ENCODE measurements around the gene SLC37A2. TPM values are rescaled to one million over a fixed set of nuclear protein-coding genes. Genes with fewer than 3 reads are reported as not detected.

Gene SLC37A2
- total and polyA plus RNA-seq, 2 experiments from 2014 or later: 2.8 to 3.9 TPM

DNA sequence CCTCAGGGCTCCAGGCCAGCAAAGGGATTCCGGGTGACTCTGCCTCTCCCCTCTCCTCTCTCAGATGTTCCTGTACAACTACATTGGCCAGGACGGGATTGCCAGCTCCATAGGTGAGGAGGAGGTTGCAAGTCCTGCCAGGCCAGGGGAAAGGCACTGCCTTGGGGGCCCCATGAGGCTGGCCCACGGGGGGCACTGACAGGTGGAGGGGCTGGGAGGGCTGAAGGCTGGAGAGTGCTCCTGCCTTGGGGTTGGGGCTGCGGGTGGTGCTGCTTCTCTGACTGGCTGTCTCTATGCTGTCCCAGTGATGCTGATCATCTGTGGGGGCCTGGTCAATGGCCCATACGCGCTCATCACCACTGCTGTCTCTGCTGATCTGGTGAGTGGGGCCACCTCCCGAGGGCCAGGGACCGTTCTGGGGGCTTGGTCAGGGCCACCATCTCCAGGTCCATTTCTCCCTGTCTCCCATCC lies 21.7 kb downstream of the SLC37A2 start:
- Histone ChIP-seq H3K27ac (no peak overlapping the region), H3K79me2 (no peaks in the 10 kb centered on the region), H2AFZ (no peak overlapping the region), H3K27me3 (no peaks in the 10 kb centered on the region), H3K4me3 (no peak overlapping the region), H4K20me1 (ENCODE audit: insufficient read depth, poor library complexity, severe bottlenecking) (no peaks in the 10 kb centered on the region), H3K4me1 (ENCODE audit: insufficient read depth) (no peaks in the 10 kb centered on the region), H3K9me2 (replicated peaks; ENCODE audit: insufficient read depth) (no peaks in the 10 kb centered on the region), H3K4me2 (no peak overlapping the region), H3K9me3 (ENCODE audit: low read depth) (no peaks in the 10 kb centered on the region), H3K36me3 (replicated peaks; ENCODE audit: insufficient read depth, low read depth) (no peaks in the 10 kb centered on the region)
- DNase-seq (ENCODE audit: low spot score): no peak
- WGBS (ENCODE audit: low lambda C conversion rate, missing lambda C conversion rate): 96% methylated on average over 6 of the region's 8 CpGs
- TF ChIP-seq EZH2phosphoT487 (IDR thresholded peaks at IDR 0.05; ENCODE audit: low read depth, severe bottlenecking, unreplicated experiment): no peak
- TF ChIP-seq, protein P1, sequence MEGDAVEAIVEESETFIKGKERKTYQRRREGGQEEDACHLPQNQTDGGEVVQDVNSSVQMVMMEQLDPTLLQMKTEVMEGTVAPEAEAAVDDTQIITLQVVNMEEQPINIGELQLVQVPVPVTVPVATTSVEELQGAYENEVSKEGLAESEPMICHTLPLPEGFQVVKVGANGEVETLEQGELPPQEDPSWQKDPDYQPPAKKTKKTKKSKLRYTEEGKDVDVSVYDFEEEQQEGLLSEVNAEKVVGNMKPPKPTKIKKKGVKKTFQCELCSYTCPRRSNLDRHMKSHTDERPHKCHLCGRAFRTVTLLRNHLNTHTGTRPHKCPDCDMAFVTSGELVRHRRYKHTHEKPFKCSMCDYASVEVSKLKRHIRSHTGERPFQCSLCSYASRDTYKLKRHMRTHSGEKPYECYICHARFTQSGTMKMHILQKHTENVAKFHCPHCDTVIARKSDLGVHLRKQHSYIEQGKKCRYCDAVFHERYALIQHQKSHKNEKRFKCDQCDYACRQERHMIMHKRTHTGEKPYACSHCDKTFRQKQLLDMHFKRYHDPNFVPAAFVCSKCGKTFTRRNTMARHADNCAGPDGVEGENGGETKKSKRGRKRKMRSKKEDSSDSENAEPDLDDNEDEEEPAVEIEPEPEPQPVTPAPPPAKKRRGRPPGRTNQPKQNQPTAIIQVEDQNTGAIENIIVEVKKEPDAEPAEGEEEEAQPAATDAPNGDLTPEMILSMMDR (IDR thresholded peaks at IDR 0.05; ENCODE audit: poor library complexity): no peak
- TF ChIP-seq EZH2 (IDR thresholded peaks at IDR 0.05; ENCODE audit: borderline replicate concordance): no peak

DNA sequence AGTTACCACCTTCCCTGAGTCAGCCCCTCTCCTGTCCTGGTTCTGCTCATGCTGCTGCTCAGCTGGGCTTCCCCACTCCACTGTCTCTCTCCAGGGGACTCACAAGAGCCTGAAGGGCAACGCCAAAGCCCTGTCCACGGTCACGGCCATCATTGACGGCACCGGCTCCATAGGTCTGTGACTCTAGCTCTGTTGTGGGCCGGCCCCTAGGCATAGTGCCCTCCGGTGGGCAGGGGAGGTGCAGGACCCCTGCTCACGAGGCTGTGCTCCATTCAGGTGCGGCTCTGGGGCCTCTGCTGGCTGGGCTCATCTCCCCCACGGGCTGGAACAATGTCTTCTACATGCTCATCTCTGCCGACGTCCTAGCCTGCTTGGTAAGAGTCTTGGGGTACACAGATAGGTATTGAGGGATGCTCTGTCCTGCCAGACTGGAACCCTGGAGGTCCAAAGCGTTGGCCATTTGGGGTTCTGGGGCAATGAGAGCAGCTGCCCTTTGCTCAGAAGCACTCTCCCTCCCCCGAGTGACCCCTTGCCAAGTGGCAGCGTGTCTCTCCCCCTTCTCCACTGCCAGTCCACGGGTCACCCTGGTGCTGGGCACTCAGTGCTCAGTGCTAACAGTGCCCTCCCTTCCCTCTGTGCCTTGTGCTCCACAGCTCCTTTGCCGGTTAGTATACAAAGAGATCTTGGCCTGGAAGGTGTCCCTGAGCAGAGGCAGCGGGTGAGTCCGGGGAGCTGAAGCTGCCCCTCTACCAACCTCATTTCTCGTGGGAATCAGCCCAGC lies 22.4 kb downstream of the SLC37A2 start:
- no peak overlapping the region for H3K4me3 ChIP-seq
- no peaks in the 10 kb centered on the region for H3K9me3 ChIP-seq (ENCODE audit: low read depth)
- no peak for DNase-seq (ENCODE audit: low spot score)
- no peak overlapping the region for H2AFZ ChIP-seq
- no peaks in the 10 kb centered on the region for H3K4me1 ChIP-seq (ENCODE audit: insufficient read depth)
- TF ChIP-seq EZH2phosphoT487 (IDR thresholded peaks at IDR 0.05; ENCODE audit: low read depth, severe bottlenecking, unreplicated experiment): no peak
- TF ChIP-seq EZH2 (IDR thresholded peaks at IDR 0.05; ENCODE audit: borderline replicate concordance): no peak
- TF ChIP-seq, protein P1 (IDR thresholded peaks at IDR 0.05; ENCODE audit: poor library complexity): no peak
- no peak overlapping the region for H3K4me2 ChIP-seq
- H3K36me3 ChIP-seq (replicated peaks; ENCODE audit: insufficient read depth, low read depth): no peaks in the 10 kb centered on the region
- no peaks in the 10 kb centered on the region for H3K27me3 ChIP-seq
- WGBS (ENCODE audit: low lambda C conversion rate, missing lambda C conversion rate): 91% methylated on average over 20 of the region's 20 CpGs
- H3K79me2 ChIP-seq: no peaks in the 10 kb centered on the region
- no peak overlapping the region for H3K27ac ChIP-seq
- no peaks in the 10 kb centered on the region for H3K9me2 ChIP-seq (replicated peaks; ENCODE audit: insufficient read depth)
- H4K20me1 ChIP-seq (ENCODE audit: insufficient read depth, poor library complexity, severe bottlenecking): no peaks in the 10 kb centered on the region

DNA sequence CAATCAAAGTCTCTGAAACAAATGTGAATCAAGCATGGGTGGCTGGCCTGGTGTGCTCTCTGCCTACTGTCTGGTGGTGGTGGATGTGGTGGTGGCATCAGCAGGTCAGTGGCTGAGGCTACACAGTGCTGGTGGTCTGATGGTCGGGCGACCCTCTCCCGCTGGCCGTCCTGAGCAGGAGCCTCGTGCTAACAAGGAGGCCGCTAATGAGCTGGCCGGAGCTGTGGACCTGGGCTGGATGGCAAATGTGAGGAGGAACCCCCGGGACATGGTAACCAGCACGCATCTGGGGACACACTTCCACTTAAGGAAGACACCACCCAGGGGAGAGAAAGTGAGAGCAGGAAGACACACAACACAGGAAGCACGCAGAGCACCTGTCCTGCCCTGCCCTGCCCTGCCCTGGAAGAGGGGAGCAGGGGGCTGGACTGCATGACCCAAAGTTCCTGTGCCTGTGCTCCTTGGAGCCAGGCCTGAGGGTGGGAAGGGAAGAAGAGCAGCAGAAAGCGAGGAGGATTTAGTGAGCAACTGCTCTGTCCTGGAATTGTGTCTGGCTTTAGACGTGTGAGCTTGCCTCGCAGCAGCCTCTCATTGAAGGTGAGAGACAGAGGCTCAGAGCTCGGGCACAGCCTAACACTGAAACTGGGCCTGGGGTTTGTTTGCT lies 23.7 kb downstream of the SLC37A2 start:
- WGBS (ENCODE audit: low lambda C conversion rate, missing lambda C conversion rate): 86% methylated on average over 14 of the region's 14 CpGs
- H2AFZ ChIP-seq: no peak overlapping the region
- no peak overlapping the region for H3K4me2 ChIP-seq
- H3K9me3 ChIP-seq (ENCODE audit: low read depth): no peaks in the 10 kb centered on the region
- no peaks in the 10 kb centered on the region for H3K79me2 ChIP-seq
- no peaks in the 10 kb centered on the region for H3K36me3 ChIP-seq (replicated peaks; ENCODE audit: insufficient read depth, low read depth)
- no peak for DNase-seq (ENCODE audit: low spot score)
- TF ChIP-seq EZH2phosphoT487 (IDR thresholded peaks at IDR 0.05; ENCODE audit: low read depth, severe bottlenecking, unreplicated experiment) (no peak), EZH2 (IDR thresholded peaks at IDR 0.05; ENCODE audit: borderline replicate concordance) (no peak)
- TF ChIP-seq, protein P1 (IDR thresholded peaks at IDR 0.05; ENCODE audit: poor library complexity): no peak
- no peaks in the 10 kb centered on the region for H3K27me3 ChIP-seq
- peaks cover 6% of the 10 kb centered on the region for H3K4me1 ChIP-seq (ENCODE audit: insufficient read depth)
- no peaks in the 10 kb centered on the region for H3K9me2 ChIP-seq (replicated peaks; ENCODE audit: insufficient read depth)
- H3K4me3 ChIP-seq: no peak overlapping the region
- no peaks in the 10 kb centered on the region for H4K20me1 ChIP-seq (ENCODE audit: insufficient read depth, poor library complexity, severe bottlenecking)
- H3K27ac ChIP-seq: no peak overlapping the region
